NCI-H526 treated with DMSO at 0.1 percent for 48 hours (cell line): Measurements from ENCODE around the gene EFNA2.
"Not testable (repeated sequence)": the region's sequence is repeated elsewhere in the genome, so short reads cannot be mapped to it uniquely, and the experiment has no call there.

Experiments
- DNase-seq: peaks from one replicate; lab custom pipeline; 2025; lab: John Stamatoyannopoulos, UW

Gene EFNA2

DNA sequence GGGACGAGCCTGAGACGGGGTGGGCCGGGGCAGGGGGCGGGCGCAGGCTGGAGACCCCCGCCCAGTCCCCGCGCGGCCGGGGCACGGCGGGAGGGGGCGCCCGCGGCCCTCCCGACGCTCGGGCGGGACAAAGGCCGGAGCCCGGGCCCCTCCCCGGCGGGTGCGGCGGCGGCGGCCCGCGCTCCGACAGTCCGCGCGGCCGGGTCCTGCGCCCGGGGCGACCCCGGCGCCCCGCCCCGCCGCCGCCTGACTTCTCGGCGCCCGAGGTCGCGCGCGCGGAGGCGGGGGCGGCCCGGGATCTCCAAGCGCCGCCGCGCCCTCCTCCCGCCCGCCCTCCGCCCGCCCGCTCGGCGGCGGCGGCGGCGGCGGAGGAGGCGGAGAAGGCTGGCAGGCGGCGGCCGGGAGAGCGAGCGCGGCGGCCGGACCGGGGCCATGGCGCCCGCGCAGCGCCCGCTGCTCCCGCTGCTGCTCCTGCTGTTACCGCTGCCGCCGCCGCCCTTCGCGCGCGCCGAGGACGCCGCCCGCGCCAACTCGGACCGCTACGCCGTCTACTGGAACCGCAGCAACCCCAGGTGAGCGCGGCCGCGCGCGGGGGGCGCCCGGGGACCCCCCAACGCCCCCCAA, at the start of gene EFNA2:
EFNA2 (plus strand) TSS at position 137 of the 624 bp plus-strand sequence; CDS start at position 433, 296 bp downstream.
- no peak for DNase-seq

- no peak for DNase-seq
Measured at GRCh38 chr19:1236576-1236975, 49.1 kb upstream of the EFNA2 start.

DNA sequence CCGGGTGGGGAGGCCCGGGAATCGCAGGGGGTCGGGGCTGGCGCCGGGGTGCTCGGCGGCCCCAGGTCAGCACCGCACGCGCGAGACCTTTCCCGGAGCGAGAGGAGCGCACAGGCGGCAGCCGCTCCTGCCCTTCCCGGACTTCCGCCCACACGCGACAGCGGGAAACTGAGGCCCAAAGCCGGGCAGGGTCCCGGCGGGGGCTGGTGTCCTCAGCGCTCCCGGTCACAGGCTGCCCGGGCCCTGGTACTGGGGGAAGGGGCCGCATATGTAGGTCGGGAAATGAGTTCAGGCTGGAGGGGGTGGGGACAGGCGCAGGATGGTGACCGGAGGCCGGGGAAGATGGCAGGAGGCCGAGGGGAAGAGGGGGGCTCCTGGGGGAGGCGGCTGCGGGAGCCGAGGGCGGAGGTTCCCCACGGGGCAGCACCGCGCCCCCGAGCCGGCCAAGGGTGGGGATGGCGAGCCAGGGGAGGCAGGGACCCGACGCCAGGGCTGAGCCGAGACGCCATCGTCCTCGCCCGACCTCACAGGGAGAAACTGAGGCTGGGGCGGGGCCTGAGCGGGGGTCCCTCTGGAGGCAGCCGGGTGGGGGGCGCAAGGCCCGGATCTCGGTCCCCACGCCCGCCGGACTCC, 48.5 kb upstream of the EFNA2 start:
- no peak for DNase-seq

- DNase-seq: no peak
Measured at GRCh38 chr19:1237754-1238368, 47.8 kb upstream of the EFNA2 start, which contains the start of gene CBARP. Gene CBARP (minus strand): TSS chr19:1238005. CDS start chr19:1236100, 1,905 bp downstream.

DNA sequence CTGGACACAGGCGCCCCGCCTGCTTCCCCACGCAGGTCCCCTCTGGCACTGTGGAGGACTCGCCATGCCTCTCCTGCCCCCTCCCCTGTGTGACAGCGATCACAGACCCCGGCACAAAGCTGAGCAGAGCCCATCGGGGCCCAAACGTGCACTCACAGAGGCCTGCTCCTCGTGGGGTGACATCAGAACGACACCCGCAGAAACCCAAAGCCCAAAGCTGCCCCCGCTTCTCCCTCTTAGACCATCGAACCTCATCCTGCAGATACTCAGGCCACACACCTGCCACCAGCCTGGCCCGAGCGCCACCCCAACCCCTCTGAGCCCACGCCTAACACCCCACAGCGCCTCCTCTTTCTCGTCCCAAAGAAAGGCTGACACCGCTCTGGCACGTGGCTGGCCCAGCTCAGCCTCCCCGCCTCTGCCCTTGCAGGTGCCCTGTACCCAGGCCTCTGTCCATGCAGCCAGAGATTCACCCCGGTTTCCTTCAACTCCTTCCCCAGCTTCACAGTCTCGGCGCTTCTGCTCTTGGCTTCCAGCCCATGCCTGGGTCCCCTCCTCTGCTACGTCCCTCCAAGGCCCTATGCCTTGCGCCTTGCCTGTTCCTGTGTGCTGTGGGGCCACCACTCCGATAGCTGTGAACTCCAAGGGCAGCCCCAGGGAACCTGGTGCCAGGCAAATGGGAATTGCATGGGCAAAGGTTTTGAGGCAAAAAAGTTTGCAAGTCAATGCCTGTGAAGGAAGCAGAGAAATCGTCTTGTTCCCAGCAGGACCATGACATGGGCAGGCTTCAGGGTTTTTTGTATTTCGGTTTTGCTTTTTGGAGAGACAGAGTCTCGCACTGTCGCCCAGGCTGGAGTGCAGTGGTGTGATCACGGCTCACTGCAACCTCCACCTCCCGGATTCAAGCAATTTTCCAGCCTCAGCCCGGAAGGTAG, 47.0 kb upstream of the EFNA2 start:
- no peak for DNase-seq

- DNase-seq: no peak
Measured at GRCh38 chr19:1239420-1239795, 46.3 kb upstream of the EFNA2 start.

GRCh38 chr19:1239796-1240737, 45.6 kb upstream of the EFNA2 start:
- peak; percentile 38 for DNase-seq

DNA sequence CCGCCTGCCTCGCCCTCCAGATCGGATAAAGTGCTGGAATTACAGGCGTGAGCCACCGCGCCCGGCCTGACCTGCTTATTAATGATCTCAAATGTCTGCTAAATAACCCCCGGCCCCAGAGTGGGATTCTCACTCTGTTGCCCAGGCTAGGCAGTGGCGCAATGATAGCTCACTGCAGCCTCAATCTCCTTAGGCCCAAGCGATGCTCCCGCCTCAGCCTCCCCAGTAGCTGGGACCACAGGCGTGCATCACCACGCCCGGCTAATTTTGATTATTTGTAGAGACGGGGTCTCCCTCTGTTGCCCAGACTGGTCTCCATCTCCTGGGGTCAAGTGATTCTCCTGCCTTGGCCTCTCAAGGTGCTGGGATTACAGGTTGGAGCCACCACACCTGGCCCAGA, 44.7 kb upstream of the EFNA2 start:
- DNase-seq: no peak

GRCh38 chr19:1241417-1242095, 44.1 kb upstream of the EFNA2 start, which contains the start of gene ATP5F1D:
Gene ATP5F1D (plus strand): TSS chr19:1241751. CDS start chr19:1241851, 100 bp downstream.
- DNase-seq: peak; percentile 55

- DNase-seq: no peak
Measured at GRCh38 chr19:1243768-1244692, 41.6 kb upstream of the EFNA2 start.

- DNase-seq: no peak
Measured at GRCh38 chr19:1244693-1245451, 40.8 kb upstream of the EFNA2 start.

- no peak for DNase-seq
Measured at GRCh38 chr19:1245494-1246264, 40.0 kb upstream of the EFNA2 start.

DNA sequence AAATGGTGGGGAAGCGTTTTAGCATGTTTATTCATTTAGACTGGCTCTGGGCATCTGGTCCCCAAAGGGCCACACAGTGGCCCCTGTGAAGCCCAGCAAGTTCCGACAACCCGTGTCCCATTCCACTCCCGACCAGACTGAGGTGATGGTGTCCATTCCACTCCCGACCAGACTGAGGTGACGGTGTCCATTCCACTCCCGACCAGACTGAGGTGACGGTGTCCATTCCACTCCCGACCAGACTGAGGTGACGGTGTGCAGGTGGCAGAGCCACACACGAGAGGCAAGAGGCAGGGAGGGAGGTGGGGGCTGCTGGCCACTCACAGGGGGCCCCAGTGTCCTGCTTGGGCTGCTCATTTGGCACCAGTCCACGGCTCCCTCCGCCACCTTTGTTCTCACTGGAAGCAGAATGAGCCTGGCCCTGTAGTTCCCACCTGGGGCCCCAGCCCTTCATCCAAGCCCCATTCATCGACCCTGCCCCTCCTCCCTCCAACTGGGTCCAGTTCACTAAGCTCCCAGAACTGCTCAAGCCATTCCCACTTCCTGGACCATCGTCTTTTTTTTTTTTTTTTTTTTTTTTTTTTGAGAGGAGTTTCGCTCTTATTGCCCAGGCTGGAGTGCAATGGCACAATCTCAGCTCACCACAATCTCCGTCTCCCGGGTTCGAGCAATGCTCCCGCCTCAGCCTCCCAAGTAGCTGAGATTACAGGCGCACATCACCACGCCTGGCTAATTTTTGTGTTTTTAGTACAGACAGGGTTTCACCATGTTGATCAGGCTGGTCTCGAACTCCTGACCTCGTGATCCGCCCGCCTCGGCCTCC, 39.2 kb upstream of the EFNA2 start:
- not testable (repeated sequence) for DNase-seq

- no peak for DNase-seq
Measured at GRCh38 chr19:1247748-1248138, 37.9 kb upstream of the EFNA2 start.

DNA sequence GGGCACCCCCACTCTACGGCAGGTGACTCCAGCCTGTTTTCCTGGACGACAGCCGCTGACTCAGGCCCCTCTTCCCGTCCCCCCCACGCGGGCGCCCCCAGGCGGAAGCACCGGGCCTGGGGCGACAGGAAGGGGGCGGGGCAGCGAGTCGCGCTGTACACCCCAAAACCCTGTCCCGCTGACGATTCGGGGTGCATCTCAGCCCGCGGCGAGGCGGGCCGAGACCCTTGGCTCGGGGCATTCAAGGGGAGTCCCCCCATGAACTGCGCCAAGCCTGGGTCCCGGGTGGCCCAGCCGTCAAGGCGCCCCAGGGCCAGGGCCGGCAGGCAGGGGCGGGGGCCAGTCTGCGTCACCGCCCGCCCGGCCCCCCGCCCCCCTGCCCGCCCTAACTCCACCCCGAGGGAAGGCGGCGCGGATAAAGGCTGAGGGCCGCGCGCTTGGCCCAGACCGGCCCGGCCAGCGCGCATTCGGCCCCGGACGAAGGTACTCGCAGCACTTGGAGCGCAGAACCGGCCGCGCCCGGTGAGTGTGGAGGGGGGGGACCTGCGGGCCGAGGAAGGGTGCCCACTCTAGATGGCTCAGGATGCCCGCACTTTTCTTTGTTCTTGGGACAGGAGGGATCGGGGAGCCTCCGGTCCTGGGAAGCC, 37.4 kb upstream of the EFNA2 start, which contains the start of gene MIDN:
MIDN (plus strand) TSS at position 445 of the 647 bp plus-strand sequence. CDS start 1,714 bp downstream, outside the sequence.
- DNase-seq: no peak

DNA sequence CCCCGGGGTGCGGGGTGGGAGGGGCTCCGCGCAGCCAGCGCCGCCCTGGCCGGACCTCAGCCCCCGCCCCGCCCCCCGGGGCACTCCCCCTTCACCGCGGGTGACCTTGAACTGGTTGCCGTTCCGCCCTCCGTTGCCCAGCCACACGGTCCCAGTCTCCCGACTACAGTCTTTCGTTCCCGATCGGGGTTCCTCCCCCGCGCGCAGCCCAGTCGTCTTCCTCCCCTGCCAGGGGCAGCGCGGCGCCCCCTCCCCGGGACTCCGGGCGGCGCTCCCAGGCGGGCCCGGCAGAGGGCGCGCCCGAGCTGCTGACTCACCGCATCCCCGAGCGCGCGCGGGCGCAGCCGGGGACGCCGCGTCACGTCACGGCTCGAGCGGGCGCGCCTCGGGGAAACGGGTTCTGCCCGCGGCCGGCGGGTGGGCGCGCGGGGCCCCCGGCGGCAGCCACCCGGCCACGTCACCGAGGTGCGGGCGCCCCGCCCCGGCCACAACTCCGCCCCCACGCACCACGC, 36.8 kb upstream of the EFNA2 start:
- DNase-seq: peak; percentile 27
